Fibroblast of lung (primary cell): ENCODE measurements around the gene COL4A3.

Experiments
- EZH2 ChIP-seq: IDR thresholded peaks from 2 replicates; pipeline ENCODE4 v1.5.1; 2012; ENCODE audit warnings: low read length, control low read depth, mild to moderate bottlenecking; ENCODE audit errors: missing control alignments
- TF ChIP-seq, protein P1 (sequence below), 2 donors: IDR thresholded peaks in 1 of 2; conservative IDR thresholded peaks in 1 of 2; 1 replicate in 1 of 2; 2 replicates in 1 of 2; pipeline ENCODE4 v1.5.1; 2011 to 2012; ENCODE audit warnings: low read length in 2 of 2, control low read depth in 1 of 2, inconsistent platforms in 1 of 2, low read depth in 1 of 2, mild to moderate bottlenecking in 1 of 2

DNA sequence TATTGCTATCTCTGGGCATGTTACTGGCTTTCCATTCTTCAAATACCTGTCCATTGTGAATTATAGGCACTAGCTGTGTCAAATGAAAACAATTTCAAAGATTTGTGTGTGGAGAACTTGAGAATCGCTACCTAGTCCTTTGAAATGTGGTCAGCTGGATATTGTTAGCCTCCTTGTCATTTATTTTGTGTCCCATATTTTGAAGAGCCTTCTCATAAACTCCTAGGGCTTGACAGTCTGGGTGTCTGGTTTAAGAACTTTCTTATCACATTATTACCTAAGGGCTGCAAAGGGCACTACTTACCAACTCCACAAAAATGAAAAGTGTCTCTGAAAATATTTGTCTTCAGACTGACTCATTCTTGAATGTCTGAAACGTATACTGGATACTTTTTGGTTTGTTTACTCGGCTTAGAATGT is 50.2 kb downstream of the COL4A3 start:
- TF ChIP-seq, protein P1, sequence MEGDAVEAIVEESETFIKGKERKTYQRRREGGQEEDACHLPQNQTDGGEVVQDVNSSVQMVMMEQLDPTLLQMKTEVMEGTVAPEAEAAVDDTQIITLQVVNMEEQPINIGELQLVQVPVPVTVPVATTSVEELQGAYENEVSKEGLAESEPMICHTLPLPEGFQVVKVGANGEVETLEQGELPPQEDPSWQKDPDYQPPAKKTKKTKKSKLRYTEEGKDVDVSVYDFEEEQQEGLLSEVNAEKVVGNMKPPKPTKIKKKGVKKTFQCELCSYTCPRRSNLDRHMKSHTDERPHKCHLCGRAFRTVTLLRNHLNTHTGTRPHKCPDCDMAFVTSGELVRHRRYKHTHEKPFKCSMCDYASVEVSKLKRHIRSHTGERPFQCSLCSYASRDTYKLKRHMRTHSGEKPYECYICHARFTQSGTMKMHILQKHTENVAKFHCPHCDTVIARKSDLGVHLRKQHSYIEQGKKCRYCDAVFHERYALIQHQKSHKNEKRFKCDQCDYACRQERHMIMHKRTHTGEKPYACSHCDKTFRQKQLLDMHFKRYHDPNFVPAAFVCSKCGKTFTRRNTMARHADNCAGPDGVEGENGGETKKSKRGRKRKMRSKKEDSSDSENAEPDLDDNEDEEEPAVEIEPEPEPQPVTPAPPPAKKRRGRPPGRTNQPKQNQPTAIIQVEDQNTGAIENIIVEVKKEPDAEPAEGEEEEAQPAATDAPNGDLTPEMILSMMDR (conservative IDR thresholded peaks at IDR 0.05 in 1 of 2, IDR thresholded peaks at IDR 0.05 in 1 of 2; ENCODE audit: low read depth in 1 of 2, low read length in 2 of 2) = no peak
- TF ChIP-seq EZH2 = no peak
